MV-4-11 (cell line): ENCODE results near the gene STAT2.
"Not testable (repeated sequence)": the region's sequence is repeated elsewhere in the genome, so short reads cannot be mapped to it uniquely, and the experiment has no call there.

Source experiments
- DNase-seq: peaks from one replicate; lab custom pipeline; 2025; lab: John Stamatoyannopoulos, UW

Gene STAT2

GRCh38 chr12:56362130-56363059 lies 2.5 kb upstream of the STAT2 start, which contains the start of gene APOF:
APOF (minus strand) TSS chr12:56362857; CDS start chr12:56362745, 112 bp downstream.
- DNase-seq, result no peak

GRCh38 chr12:56361487-56362129 lies 1.7 kb upstream of the STAT2 start:
- DNase-seq, result no peak

- DNase-seq, result peak; percentile 90
These were observed 923 bp downstream of the STAT2 start for GRCh38 chr12:56358836-56359532.

- DNase-seq, result no peak
These were observed 8.6 kb downstream of the STAT2 start for GRCh38 chr12:56351325-56351724.

GRCh38 chr12:56350662-56351061 lies 9.2 kb downstream of the STAT2 start:
- no peak for DNase-seq

GRCh38 chr12:56348776-56349175 lies 11.1 kb downstream of the STAT2 start:
- DNase-seq, result no peak

- not testable (repeated sequence) for DNase-seq
These were observed 12.7 kb downstream of the STAT2 start for GRCh38 chr12:56347255-56347654.

GRCh38 chr12:56346675-56347074 lies 13.2 kb downstream of the STAT2 start:
- no peak for DNase-seq

GRCh38 chr12:56342290-56342689 lies 17.6 kb downstream of the STAT2 start:
- DNase-seq, result not testable (repeated sequence)

GRCh38 chr12:56341616-56342015 lies 18.3 kb downstream of the STAT2 start:
- DNase-seq, result no peak

GRCh38 chr12:56339158-56339422 lies 20.8 kb downstream of the STAT2 start:
- DNase-seq, result no peak

GRCh38 chr12:56338308-56339157 lies 21.4 kb downstream of the STAT2 start, which contains the start of gene IL23A:
IL23A (plus strand) TSS chr12:56338884; CDS start chr12:56339045, 161 bp downstream.
- DNase-seq, result peak; percentile 46

GRCh38 chr12:56337753-56338251 lies 22.1 kb downstream of the STAT2 start:
- peak; percentile 69 for DNase-seq

GRCh38 chr12:56336361-56337167 lies 23.3 kb downstream of the STAT2 start:
- DNase-seq, result peak; percentile 99

GRCh38 chr12:56335527-56335926 lies 24.4 kb downstream of the STAT2 start:
- not testable (repeated sequence) for DNase-seq

- no peak for DNase-seq
These were observed 25.5 kb downstream of the STAT2 start for GRCh38 chr12:56334490-56334793.

- peak; percentile 98 for DNase-seq
These were observed 26.0 kb downstream of the STAT2 start, which contains the start of gene PAN2 for GRCh38 chr12:56333679-56334489. PAN2 (minus strand) TSS chr12:56334000; CDS start chr12:56333094, 906 bp downstream.

GRCh38 chr12:56333197-56333678 lies 26.7 kb downstream of the STAT2 start:
- DNase-seq, result no peak

GRCh38 chr12:56332512-56333196 lies 27.3 kb downstream of the STAT2 start:
- no peak for DNase-seq
